ENCODE measurements around the gene PBX1. TPM values are rescaled to one million over a fixed set of nuclear protein-coding genes. Genes with fewer than 3 reads are reported as not detected.

The PBX1 gene
- total RNA-seq, 1 experiment from 2014 or later: 102 TPM

- no peak for TF ChIP-seq ZNF425 (CRISPR knock-in tag; conservative IDR thresholded peaks at IDR 0.05)
- no peak for TF ChIP-seq ATF6 (CRISPR knock-in tag; IDR thresholded peaks at IDR 0.05)
- no peak for TF ChIP-seq TEAD4 (CRISPR knock-in tag; IDR thresholded peaks at IDR 0.05)
- TF ChIP-seq TCF7 (CRISPR knock-in tag; IDR thresholded peaks at IDR 0.05; ENCODE audit: low read depth): no peak
- no peak for TF ChIP-seq GRHL2 (CRISPR knock-in tag; IDR thresholded peaks at IDR 0.05; ENCODE audit: insufficient replicate concordance, severe bottlenecking)
- TF ChIP-seq ZNF396 (CRISPR knock-in tag; IDR thresholded peaks at IDR 0.05; ENCODE audit: borderline replicate concordance): no peak
- TF ChIP-seq ATF3 (CRISPR knock-in tag; conservative IDR thresholded peaks at IDR 0.05): no peak
Measured at GRCh38 chr1:164637461-164638375, 78.7 kb downstream of the PBX1 start (continued).

GRCh38 chr1:164638492-164639202, 79.7 kb downstream of the PBX1 start:
- ATAC-seq: peak; percentile 17
- TF ChIP-seq ATF6 (CRISPR knock-in tag; IDR thresholded peaks at IDR 0.05) (no peak), SMAD3 (CRISPR knock-in tag; IDR thresholded peaks at IDR 0.05; ENCODE audit: borderline replicate concordance) (no peak), ZNF232 (CRISPR knock-in tag; IDR thresholded peaks at IDR 0.05) (no peak)
- Mint-ChIP-seq H3K27ac (peak overlapping the region; percentile 12; the same call in 1 of the 2 replicates), H3K4me1 (peaks cover 65% of the 10 kb centered on the region), H3K27me3 (ENCODE audit: low read depth) (no peaks in the 10 kb centered on the region), H3K36me3 (peaks cover 22% of the 10 kb centered on the region), H3K9me3 (no peaks in the 10 kb centered on the region), H3K4me3 (no peak overlapping the region)
- CTCF ChIA-PET: no interaction called here
- POLR2A ChIA-PET: no interaction called here
- DNase-seq (ENCODE audit: low spot score): no peak

- Mint-ChIP-seq H3K27me3 (ENCODE audit: low read depth) (no peaks in the 10 kb centered on the region), H3K4me3 (no peak overlapping the region), H3K27ac (no peak overlapping the region), H3K4me1 (peaks cover 63% of the 10 kb centered on the region), H3K9me3 (no peaks in the 10 kb centered on the region), H3K36me3 (peaks cover 22% of the 10 kb centered on the region)
- no peak for ATAC-seq
- DNase-seq (ENCODE audit: low spot score): no peak
- ChIA-PET POLR2A (no interaction called here), CTCF (interaction anchor here (1.0 to 1.6 kb wide), 3 partner anchors 16 to 82 kb away, joined by 3 to 8 read pairs (median 4); partner anchors contain the start of gene PBX1)
- TF ChIP-seq SP1 (CRISPR knock-in tag; conservative IDR thresholded peaks at IDR 0.05) (no peak), TEAD4 (CRISPR knock-in tag; IDR thresholded peaks at IDR 0.05) (no peak), JAZF1 (CRISPR knock-in tag; IDR thresholded peaks at IDR 0.05) (no peak), FOXJ3 (CRISPR knock-in tag; IDR thresholded peaks at IDR 0.05; ENCODE audit: borderline replicate concordance) (no peak), ZNF532 (CRISPR knock-in tag; IDR thresholded peaks at IDR 0.05; ENCODE audit: borderline replicate concordance) (no peak), CDX4 (CRISPR knock-in tag; IDR thresholded peaks at IDR 0.05; ENCODE audit: borderline replicate concordance) (no peak), ZBTB43 (CRISPR knock-in tag; IDR thresholded peaks at IDR 0.05) (no peak)
Measured at GRCh38 chr1:164640686-164641352, 81.8 kb downstream of the PBX1 start.
